Measurements from ENCODE around the gene ARSH. TPM values are rescaled to one million over a fixed set of nuclear protein-coding genes. Genes with fewer than 3 reads are reported as not detected.
"Not testable (repeated sequence)": the region's sequence is repeated elsewhere in the genome, so short reads cannot be mapped to it uniquely, and the experiment has no call there.

The ARSH gene
- total and polyA plus RNA-seq, 9 donors: not detected

DNA sequence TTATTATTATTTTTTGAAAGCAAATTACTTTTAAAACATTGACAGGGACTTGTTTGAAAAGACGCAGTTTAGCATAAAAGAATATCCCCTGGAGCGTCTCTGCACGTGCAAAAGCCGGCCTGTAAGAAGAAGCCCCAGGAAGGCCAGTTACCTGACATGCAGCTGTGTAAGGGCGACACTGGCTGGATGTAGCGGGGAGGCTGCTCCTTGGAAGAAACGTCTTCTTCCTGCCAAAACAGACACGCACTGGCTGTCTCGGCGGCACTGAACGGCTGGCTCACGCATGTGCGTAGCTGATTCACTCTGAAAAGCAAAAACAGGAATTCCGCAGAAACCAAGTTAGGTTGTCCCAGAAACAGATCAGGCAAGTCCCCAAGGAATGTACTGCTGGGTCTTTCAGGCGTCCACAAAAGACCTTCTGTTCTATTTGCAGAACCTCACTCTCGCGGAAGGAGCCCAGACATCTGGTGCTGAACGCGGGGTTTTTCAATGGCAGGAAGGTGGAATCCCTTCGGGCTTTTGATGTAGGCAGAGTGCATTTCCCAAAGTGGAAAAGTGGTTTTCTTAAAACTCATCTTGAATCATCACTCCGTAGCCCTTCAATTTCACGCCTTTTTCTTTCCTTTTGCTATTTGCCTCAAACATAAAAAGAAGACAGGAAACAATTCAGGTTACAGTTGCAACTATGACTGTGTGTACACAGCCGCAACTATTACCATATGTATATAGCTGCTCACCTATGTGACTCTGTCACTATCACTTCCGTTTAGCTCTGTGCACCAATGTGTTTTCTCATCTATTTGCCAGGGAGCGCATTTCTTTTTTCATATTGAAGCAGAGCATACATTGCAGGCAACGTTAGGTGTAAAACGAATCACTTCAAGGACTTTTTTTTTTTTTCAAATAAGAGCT, 38.1 kb upstream of the ARSH start:
- peaks cover 30% of the 10 kb centered on the region for H3K27me3 ChIP-seq (ENCODE audit: control insufficient read depth, insufficient read depth, low read length)
- no peak overlapping the region for H3K27ac ChIP-seq (ENCODE audit: low read length)
- WGBS (ENCODE audit: insufficient coverage): 29% methylated on average over 17 of the region's 27 CpGs
- DNase-seq: peak; percentile 63
- no peaks in the 10 kb centered on the region for H3K4me1 ChIP-seq (ENCODE audit: control insufficient read depth, insufficient read depth, low read length)
- H3K36me3 ChIP-seq (ENCODE audit: control insufficient read depth, insufficient read depth, low read length): no peaks in the 10 kb centered on the region
- H3K4me3 ChIP-seq (ENCODE audit: low read length): peak overlapping the region; percentile 13
- H3K9me3 ChIP-seq (replicated peaks; ENCODE audit: control insufficient read depth, low read depth, low read length): no peaks in the 10 kb centered on the region

DNA sequence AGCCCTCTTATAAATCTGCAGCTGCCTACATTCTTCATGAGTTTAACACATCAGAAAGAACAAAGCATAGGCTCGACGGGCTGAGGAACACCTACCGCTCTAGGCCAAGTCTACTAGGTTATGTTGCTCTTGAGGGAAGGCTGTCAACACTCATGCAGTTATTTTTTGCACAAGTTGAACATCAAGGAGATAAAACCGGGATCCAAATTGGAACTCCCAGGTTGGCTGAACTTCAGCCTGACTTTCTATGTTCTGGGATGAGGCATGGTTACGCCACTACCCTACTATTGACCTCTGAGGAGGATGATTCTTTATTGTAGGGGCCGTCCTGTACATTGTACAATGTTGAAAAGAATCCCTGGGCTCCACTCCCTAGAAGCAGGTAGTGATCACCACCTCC, 37.3 kb upstream of the ARSH start:
- WGBS (ENCODE audit: insufficient coverage): no CpG with 5 or more reads among the region's 6 CpGs
- Histone ChIP-seq H3K4me1 (ENCODE audit: control insufficient read depth, insufficient read depth, low read length) (no peaks in the 10 kb centered on the region), H3K27ac (ENCODE audit: low read length) (no peak overlapping the region), H3K4me3 (ENCODE audit: low read length) (no peak overlapping the region), H3K9me3 (replicated peaks; ENCODE audit: control insufficient read depth, low read depth, low read length) (no peaks in the 10 kb centered on the region), H3K36me3 (ENCODE audit: control insufficient read depth, insufficient read depth, low read length) (no peaks in the 10 kb centered on the region), H3K27me3 (ENCODE audit: control insufficient read depth, insufficient read depth, low read length) (peaks cover 32% of the 10 kb centered on the region)
- no peak for DNase-seq

DNA sequence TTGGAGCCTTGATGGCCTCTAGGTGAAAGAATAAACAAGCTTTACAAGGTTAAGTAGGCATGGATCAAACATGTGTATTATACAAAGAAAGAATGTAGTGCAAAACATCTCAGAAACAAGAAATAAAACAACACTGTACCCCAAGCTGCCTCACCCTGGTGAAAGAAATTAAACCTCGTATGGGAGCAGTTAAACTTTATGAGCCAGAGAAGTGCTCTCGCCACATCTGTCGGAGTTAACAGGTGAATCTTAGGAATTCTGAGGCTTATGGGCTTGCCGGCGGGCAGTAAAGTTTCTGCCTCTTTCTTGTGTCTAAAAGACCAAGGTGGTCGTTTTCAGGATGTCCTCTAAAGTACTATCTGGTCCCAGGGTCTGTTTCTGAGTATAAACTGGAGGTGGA, 34.0 kb upstream of the ARSH start:
- no peaks in the 10 kb centered on the region for H3K4me1 ChIP-seq (ENCODE audit: control insufficient read depth, insufficient read depth, low read length)
- WGBS (ENCODE audit: insufficient coverage): 57% methylated on average over 5 of the region's 6 CpGs
- H3K36me3 ChIP-seq (ENCODE audit: control insufficient read depth, insufficient read depth, low read length): no peaks in the 10 kb centered on the region

DNA sequence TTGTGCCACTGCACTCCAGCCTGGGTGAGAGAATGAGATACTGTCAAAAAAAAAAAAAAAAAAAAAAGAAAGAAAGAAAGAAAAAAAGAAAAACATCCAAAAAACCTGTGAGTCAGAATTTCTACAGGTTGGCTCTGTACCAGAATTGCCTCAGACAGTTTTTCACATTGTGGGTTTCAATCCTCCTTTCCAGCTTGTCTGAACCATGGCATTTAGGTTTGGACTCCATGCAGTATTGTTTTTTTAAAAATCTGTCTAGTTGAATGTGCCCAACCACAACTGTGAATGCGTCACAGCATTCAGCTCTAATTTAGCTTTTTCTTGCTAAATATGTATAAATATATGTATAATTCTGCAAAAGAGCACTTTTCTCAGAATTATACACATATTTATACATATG, 31.4 kb upstream of the ARSH start:
- no peaks in the 10 kb centered on the region for H3K36me3 ChIP-seq (ENCODE audit: control insufficient read depth, insufficient read depth, low read length)
- WGBS (ENCODE audit: insufficient coverage): no CpG with 5 or more reads among the region's 1 CpG

More for the DNA sequence above, 34.0 kb upstream of the ARSH start:
- Histone ChIP-seq H3K27ac (ENCODE audit: low read length) (no peak overlapping the region), H3K27me3 (ENCODE audit: control insufficient read depth, insufficient read depth, low read length) (peaks cover 26% of the 10 kb centered on the region), H3K4me3 (ENCODE audit: low read length) (no peak overlapping the region), H3K9me3 (replicated peaks; ENCODE audit: control insufficient read depth, low read depth, low read length) (no peaks in the 10 kb centered on the region)
- no peak for DNase-seq

DNA sequence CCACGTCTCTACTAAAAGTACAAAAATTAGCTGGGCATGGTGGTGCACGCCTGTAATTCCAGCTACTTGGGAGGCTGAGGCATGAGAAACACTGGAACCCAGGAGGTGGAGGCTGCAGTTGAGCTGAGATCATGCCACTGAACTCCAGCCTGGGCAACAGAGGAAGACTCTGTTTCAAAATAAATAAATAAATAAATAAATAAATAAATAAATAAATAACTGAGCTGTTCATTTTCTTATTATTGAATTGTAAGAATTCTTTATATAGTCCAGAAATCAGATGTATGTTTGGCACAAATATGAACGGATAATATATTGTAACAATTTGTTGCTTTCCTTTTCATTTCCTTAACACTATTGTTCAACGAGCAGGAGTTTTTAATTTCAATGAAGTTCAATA, 27.7 kb upstream of the ARSH start:
- not testable (repeated sequence) for H3K9me3 ChIP-seq (replicated peaks; ENCODE audit: control insufficient read depth, low read depth, low read length); H3K4me3 ChIP-seq (ENCODE audit: low read length); H3K27ac ChIP-seq (ENCODE audit: low read length); DNase-seq; H3K36me3 ChIP-seq (ENCODE audit: control insufficient read depth, insufficient read depth, low read length); H3K4me1 ChIP-seq (ENCODE audit: control insufficient read depth, insufficient read depth, low read length); H3K27me3 ChIP-seq (ENCODE audit: control insufficient read depth, insufficient read depth, low read length)
- WGBS (ENCODE audit: insufficient coverage): 94% methylated on average over 2 of the region's 4 CpGs

More for the DNA sequence above, 31.4 kb upstream of the ARSH start:
- Histone ChIP-seq H3K27ac (ENCODE audit: low read length) (no peak overlapping the region), H3K4me3 (ENCODE audit: low read length) (no peak overlapping the region), H3K4me1 (ENCODE audit: control insufficient read depth, insufficient read depth, low read length) (no peaks in the 10 kb centered on the region), H3K27me3 (ENCODE audit: control insufficient read depth, insufficient read depth, low read length) (peaks cover 9% of the 10 kb centered on the region), H3K9me3 (replicated peaks; ENCODE audit: control insufficient read depth, low read depth, low read length) (no peaks in the 10 kb centered on the region)
- no peak for DNase-seq

DNA sequence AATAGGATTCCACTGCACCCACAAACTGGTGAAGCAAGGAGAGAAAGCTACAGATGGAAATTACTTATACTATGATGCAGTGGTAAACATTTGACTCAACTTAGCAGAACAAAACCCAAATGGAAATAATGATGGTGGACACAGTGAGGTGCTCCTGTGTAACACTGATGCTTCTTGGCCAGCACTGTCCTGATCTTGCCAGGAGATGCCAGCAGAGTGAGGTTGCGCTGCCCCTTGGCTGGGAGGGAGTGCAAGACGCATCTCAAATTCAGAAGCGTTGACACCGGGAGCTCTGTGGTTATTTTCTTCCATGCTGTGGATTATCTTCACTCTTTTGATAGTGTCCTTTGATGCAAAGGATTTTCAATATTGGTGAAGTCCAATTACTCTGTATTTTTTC, 22.0 kb upstream of the ARSH start:
- Histone ChIP-seq H3K36me3 (ENCODE audit: control insufficient read depth, insufficient read depth, low read length) (no peaks in the 10 kb centered on the region), H3K4me3 (ENCODE audit: low read length) (no peak overlapping the region), H3K27me3 (ENCODE audit: control insufficient read depth, insufficient read depth, low read length) (peaks cover 4% of the 10 kb centered on the region), H3K4me1 (ENCODE audit: control insufficient read depth, insufficient read depth, low read length) (no peaks in the 10 kb centered on the region), H3K9me3 (replicated peaks; ENCODE audit: control insufficient read depth, low read depth, low read length) (no peaks in the 10 kb centered on the region), H3K27ac (ENCODE audit: low read length) (no peak overlapping the region)
- DNase-seq: no peak
- 86% methylated on average over 1 of the region's 4 CpGs for WGBS (ENCODE audit: insufficient coverage)

DNA sequence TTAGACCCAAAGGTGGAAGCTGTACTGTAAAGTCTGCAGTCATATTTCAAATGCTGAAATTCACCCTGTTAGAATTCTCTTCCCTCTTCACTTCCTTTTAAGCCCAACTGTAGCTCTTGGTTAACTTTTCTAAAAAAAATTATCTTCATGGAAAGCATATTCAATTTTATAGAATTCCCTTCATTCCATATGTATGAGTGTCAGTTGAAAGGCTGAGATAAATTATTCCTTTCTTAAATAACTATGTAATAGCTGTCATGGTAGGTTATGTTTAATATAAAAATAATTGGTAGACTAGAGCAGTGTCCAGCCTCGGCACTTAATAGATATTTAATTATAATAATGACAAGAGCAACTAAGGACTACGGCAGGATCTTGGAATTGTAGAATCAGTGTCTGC, 16.8 kb upstream of the ARSH start:
- WGBS (ENCODE audit: insufficient coverage): no CpG with 5 or more reads among the region's 2 CpGs
- DNase-seq: no peak

DNA sequence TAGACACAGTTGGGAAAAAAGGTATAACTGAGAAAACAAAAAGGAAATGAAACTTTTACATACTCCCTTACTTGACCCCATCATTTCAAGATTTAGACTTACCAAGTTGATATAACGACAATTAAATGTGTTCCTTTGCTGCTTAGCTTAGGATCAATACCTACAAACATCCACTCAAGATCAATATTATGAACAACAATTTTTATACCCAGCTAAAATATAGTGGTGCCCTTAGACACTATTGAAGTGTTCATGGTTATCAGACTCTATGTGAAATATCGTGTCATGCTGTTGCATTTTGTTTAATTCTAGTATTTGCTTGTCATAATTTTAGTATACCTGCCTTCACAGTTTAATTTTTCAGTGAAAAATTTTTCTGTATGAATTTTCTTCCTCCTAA, 4.2 kb downstream of the ARSH start:
- no peak for DNase-seq
- WGBS (ENCODE audit: insufficient coverage): no CpG with 5 or more reads among the region's 2 CpGs
- Histone ChIP-seq H3K4me1 (ENCODE audit: control insufficient read depth, insufficient read depth, low read length) (no peaks in the 10 kb centered on the region), H3K36me3 (ENCODE audit: control insufficient read depth, insufficient read depth, low read length) (no peaks in the 10 kb centered on the region), H3K9me3 (replicated peaks; ENCODE audit: control insufficient read depth, low read depth, low read length) (peaks cover 10% of the 10 kb centered on the region), H3K27me3 (ENCODE audit: control insufficient read depth, insufficient read depth, low read length) (no peaks in the 10 kb centered on the region), H3K4me3 (ENCODE audit: low read length) (no peak overlapping the region), H3K27ac (ENCODE audit: low read length) (no peak overlapping the region)

More for the DNA sequence above, 16.8 kb upstream of the ARSH start:
- peaks cover 6% of the 10 kb centered on the region for H3K27me3 ChIP-seq (ENCODE audit: control insufficient read depth, insufficient read depth, low read length)
- H3K36me3 ChIP-seq (ENCODE audit: control insufficient read depth, insufficient read depth, low read length): no peaks in the 10 kb centered on the region
- H3K4me1 ChIP-seq (ENCODE audit: control insufficient read depth, insufficient read depth, low read length): no peaks in the 10 kb centered on the region
- H3K27ac ChIP-seq (ENCODE audit: low read length): no peak overlapping the region
- no peak overlapping the region for H3K4me3 ChIP-seq (ENCODE audit: low read length)
- H3K9me3 ChIP-seq (replicated peaks; ENCODE audit: control insufficient read depth, low read depth, low read length): no peaks in the 10 kb centered on the region

DNA sequence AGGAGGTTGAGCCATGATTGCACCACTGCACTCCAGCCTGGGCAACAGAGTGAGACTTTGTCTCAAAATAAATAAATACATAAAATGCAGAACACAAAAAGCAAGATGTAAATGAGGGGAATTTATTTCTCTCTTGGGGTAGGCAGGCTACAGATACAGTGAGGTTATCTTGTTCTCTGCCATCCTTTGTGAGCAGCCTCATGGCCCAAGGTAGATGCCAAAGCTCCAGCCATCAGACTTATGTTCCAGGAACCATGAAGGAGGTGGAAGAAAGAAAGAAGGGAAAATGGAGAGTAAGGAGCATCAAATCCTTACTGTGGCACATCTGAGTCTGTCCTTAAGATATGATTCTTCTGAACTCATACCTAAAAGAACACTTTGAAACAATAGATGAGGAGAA, 11.1 kb downstream of the ARSH start:
- Histone ChIP-seq H3K27ac (ENCODE audit: low read length) (no peak overlapping the region), H3K4me1 (ENCODE audit: control insufficient read depth, insufficient read depth, low read length) (no peaks in the 10 kb centered on the region), H3K4me3 (ENCODE audit: low read length) (no peak overlapping the region), H3K9me3 (replicated peaks; ENCODE audit: control insufficient read depth, low read depth, low read length) (peaks cover 4% of the 10 kb centered on the region), H3K36me3 (ENCODE audit: control insufficient read depth, insufficient read depth, low read length) (no peaks in the 10 kb centered on the region), H3K27me3 (ENCODE audit: control insufficient read depth, insufficient read depth, low read length) (peaks cover 2% of the 10 kb centered on the region)
- DNase-seq: no peak

DNA sequence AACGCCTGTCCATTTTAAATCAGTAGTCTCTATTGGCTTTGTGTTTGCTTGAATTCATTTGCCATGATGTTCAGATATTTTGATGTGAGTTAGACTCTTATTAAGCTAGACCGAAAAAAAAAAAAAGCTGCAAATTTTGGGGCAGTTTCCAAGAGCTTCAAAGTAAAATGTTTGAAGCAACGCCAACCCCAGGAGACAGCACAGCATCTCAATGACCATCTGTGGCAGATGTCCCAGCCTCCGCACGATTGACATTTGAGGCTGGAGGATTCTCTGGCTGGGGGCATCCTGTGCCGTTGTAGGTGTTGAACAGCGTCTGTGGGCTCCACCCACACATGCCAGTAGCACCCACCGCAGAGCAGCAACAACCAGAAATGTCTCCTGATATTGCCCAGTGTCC, 17.8 kb downstream of the ARSH start:
- Histone ChIP-seq H3K9me3 (replicated peaks; ENCODE audit: control insufficient read depth, low read depth, low read length) (no peaks in the 10 kb centered on the region), H3K4me3 (ENCODE audit: low read length) (no peak overlapping the region), H3K4me1 (ENCODE audit: control insufficient read depth, insufficient read depth, low read length) (no peaks in the 10 kb centered on the region), H3K27me3 (ENCODE audit: control insufficient read depth, insufficient read depth, low read length) (no peaks in the 10 kb centered on the region), H3K27ac (ENCODE audit: low read length) (no peak overlapping the region), H3K36me3 (ENCODE audit: control insufficient read depth, insufficient read depth, low read length) (no peaks in the 10 kb centered on the region)
- 82% methylated on average over 3 of the region's 8 CpGs for WGBS (ENCODE audit: insufficient coverage)
- no peak for DNase-seq
